HG02943 (cell line): ENCODE measurements around the gene GTPBP8.

Source experiments
- ATAC-seq: cut with Tn5 transposase; IDR thresholded peaks from one replicate; pipeline ENCODE4 v1.9.1; 2021; ENCODE audit warnings: mild to moderate bottlenecking, low read depth, moderate library complexity; ENCODE audit not compliant: unreplicated experiment

The GTPBP8 gene

DNA sequence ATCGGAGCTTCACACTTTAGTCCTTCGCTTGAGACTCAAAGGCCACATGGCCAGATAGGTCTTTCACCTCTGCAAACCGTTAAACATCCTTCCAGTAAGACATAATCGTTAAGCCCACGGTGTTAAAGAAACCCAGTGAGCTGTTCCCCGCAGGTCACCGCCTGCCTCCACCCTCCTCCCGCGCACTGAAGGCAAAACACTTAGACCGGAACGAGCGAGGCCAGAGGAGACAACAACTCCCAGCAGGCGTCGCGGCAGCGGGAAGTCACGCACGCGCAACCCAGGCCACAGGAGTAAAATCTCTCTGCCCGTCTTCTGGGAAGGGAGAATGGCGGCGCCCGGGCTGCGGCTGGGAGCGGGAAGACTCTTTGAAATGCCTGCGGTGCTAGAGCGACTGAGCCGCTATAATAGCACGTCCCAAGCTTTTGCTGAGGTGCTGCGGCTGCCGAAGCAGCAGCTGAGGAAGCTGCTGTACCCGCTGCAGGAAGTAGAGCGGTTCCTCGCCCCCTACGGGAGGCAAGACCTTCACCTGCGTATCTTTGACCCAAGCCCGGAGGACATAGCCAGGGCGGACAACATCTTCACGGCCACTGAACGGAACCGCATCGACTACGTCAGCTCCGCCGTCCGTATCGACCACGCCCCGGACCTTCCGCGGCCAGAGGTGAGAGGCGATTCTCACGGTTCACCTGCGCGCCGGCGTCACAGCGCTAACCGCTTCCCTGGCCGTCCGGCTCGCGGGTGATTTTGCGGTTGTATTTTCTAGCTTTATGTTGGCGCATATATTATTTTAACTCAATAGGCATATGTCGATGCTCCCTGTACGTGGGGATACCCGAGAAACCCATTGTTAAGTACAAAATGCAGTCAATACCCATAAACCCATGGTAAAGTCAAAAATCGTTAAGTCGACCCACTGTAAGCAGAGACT lies at the start of gene GTPBP8:
GTPBP8 (plus strand) TSS at position 313 of the 931 bp plus-strand sequence; CDS start at position 329, 16 bp downstream.
- peak; percentile 98 for ATAC-seq

DNA sequence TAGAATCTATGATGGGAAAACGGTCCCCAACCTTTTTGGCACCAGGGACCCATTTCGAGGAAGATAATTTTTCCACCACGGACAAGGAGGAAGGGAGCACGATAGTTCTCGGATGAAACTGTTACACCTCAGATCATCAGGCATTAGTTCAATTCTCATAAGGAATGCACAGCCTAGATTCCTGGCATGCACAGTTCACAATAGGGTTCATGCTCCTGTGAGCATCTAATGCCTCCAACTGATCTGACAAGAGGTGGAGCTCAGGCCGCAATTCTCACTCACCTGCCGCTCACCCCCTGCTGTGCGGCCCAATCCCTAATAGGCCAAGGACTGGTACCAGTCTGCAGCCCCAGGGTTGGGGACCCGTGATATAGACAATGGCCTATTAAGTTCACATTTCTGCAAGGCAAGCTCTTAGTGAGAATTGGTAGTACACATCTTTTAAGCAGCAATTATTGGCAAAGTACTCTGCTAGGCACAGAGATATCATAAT lies 42.4 kb upstream of the GTPBP8 start:
- no peak for ATAC-seq

- ATAC-seq, result no peak
Measured at GRCh38 chr3:112956351-112956750, 34.4 kb upstream of the GTPBP8 start.

DNA sequence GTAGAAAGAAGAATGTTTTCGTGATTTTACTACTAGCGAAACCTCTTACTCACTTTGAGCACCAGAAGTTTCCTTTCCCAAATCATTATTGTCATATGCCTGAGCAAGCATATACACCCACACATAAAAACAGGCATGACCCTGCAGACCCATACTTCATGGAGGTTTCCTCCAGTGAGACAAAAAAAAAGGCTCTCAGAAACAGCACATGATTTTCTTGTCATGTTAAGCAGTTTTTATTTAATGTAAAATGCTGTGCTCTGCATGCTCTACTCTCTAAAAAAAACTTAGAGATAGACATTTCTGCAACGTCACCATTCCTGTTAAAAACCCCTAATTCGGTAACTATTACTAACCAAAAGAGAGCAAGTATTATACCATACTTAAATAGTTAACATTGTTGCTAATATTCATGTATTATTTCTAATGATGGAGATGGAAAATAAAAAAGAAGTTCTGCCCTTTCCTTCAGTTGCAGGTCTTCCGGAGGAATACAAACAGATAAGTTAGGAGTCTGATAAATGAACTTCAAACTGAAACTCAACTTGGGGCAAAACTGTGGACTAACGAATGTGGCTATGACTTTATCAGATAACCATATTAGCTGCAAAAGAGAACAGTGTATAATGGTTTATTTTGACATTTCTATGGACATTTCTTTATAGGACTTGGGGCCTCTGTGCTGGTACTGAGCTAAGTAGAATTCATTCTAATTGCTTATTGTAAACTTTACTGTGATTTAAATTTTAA lies 31.8 kb upstream of the GTPBP8 start:
- no peak for ATAC-seq

GRCh38 chr3:112963683-112964082 lies 27.1 kb upstream of the GTPBP8 start:
- ATAC-seq, result no peak

DNA sequence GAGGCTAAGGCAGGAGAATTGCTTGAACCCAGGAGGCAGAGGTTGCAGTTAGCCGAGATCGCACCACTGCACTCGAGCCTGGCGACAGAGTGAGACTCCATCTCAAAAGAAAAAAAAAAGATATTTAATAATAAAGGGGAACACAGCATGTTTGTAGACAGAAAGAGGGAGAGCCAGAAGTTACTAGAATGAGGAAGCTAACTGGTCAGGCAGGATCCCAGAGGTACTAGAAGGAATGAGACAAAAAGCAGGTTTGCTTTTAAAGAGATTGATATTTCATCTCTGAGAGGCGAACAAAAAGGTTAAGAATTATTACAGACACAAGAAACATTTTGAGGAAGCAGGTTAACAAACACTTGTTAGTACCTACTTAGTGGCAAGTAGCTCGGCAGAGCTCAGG lies 25.1 kb upstream of the GTPBP8 start:
- ATAC-seq, result no peak

GRCh38 chr3:112966633-112967032 lies 24.2 kb upstream of the GTPBP8 start:
- ATAC-seq, result no peak

- no peak for ATAC-seq
Measured at GRCh38 chr3:112967425-112967824, 23.4 kb upstream of the GTPBP8 start.

- no peak for ATAC-seq
Measured at GRCh38 chr3:112967828-112968227, 23.0 kb upstream of the GTPBP8 start.

DNA sequence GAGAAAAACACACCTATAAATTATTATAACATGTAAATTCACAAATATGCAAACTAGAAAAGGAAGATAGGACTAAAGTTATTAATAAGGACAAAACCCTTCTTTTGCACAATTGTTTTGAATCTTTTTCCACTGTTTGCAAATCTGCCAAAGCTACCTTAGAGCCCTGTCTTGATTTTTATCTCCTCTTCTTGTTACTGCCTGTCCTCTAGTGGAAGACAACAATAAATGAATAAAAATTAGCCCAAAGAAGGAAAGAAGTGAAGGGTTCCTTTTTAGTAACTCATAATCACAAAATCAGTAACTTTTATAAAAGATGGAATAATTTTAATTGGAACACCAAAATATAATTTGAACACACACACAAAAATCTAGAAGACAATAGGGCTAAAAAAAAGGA lies 18.6 kb upstream of the GTPBP8 start:
- ATAC-seq, result no peak

DNA sequence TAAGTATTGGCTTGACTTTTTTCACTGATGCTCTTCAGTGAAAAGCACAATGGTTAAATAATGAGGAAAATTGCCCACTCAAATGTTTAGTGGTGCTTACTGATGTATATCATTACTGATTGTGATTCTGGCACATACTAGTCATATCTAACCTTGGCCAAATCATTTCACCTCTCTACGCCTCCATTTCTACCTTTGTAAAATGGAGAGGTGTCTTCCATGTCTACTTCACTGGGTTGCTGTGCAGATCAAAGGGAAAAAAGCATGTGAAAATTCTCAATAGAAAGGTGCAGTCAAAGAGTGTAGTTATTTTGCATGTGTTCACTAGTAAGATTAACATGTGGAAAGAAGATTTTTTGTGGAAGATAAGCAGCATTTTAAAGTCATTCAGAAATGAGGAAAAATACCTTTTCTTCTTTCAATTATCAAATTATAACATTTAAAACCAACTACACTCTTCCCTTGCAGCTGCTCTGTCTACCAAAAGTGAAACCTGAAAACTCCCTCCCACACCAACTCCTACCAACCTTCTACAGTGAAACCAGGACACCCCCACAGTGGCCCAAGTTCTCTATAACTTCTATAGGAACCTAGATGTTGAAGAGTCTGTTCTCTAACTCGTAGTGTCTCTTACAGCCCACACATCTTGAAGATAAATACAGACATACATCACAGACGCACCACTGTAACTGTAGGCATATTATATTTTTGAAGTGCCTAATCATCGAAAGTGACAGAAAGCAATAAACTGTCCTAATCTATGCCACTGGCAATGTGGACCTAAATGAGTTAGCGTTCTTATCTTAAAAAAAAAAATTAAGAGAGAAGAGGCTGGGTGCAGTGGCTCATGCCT lies 17.2 kb upstream of the GTPBP8 start:
- peak; percentile 84 for ATAC-seq

GRCh38 chr3:112974178-112974517 lies 16.6 kb upstream of the GTPBP8 start:
- peak; percentile 12 for ATAC-seq

DNA sequence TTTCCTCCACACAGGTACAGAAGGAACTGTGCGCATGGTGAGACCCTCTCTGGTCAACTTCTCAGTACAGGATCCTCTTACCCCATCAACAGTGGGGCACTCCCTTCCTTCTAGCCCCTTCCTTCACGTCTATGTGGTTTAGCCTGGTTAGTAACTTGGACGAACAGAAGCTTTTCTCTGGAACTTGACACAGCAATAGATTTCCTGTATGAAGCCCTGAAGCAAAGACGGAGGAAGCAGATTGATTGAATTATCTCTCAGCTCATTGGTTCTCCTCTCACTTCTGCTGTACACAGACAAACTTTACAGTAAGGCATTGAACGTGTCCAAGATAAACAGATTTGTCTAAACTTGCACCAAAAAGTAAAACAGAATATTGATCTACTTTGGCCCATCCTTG lies 15.9 kb upstream of the GTPBP8 start, which contains the start of gene CD200R1:
CD200R1 (minus strand) TSS at position 210 of the 400 bp plus-strand sequence. CDS start 246 bp downstream, outside the sequence.
- ATAC-seq, result no peak

GRCh38 chr3:112976001-112976400 lies 14.8 kb upstream of the GTPBP8 start:
- ATAC-seq, result no peak

DNA sequence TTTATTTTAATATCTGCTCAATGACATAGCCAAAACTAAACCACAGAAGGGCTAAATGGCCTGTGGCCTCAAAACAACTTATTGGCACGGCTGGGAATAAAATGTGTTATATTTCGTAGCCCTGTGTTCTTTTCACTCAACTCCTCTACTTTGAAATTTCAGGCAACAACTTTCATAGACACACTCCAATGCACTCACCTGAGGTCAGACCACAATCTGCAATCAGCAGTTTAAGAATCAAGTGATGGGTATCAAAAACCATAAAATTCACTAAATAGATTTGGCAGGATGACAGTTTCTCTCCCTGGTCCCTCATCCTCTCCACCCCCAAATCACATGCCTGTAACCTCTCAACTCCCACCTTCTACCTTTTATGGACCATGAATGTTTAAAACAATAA lies 13.8 kb upstream of the GTPBP8 start:
- ATAC-seq, result no peak

DNA sequence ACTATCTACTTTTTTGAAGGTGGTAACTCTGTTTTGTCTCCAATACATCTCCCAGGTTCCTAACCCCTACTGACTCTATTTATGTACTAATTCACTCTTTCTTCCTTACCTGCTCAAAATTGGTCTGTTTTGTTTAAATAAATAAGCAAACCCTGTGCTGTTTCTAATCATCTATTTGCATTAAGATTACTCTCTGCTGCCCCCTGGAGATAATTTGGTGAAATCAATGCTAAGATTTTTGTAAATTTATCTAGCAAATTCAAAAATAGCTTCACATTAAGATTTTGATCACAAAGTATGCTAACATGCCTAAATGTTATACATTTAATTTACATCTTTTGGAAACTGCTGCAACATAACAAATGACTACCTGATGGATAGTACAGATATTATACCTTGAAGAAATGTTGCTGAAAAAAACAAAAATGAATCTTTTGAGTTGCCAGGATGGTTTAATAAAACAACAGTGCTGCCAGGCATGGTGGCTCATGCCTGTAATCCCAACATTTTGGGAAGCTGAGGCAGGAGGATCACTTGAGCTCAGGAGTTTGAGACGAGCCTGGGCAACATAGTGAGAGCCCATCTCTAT lies 11.4 kb upstream of the GTPBP8 start:
- ATAC-seq, result no peak

DNA sequence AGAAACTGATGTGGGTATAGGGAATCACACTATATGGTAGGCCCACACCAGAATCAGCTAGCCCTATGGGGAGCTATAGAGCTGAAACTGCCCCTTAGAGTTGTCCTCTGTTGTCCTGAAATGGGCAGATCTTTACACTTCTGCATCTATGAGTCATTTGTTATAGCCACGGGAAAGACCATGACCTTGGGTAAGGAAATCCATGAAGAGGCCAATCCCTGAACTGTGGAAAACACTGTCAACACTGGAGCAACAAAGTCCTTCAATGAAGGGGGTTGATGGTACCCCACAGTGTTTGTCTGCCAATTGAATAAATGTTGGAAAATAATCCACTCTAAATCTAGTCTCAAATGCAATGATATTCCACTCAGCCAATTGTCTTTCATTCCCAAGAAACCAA lies 10.7 kb upstream of the GTPBP8 start:
- no peak for ATAC-seq

- no peak for ATAC-seq
Measured at GRCh38 chr3:112982710-112983109, 8.1 kb upstream of the GTPBP8 start.

- ATAC-seq, result no peak
Measured at GRCh38 chr3:112984485-112984884, 6.3 kb upstream of the GTPBP8 start.

DNA sequence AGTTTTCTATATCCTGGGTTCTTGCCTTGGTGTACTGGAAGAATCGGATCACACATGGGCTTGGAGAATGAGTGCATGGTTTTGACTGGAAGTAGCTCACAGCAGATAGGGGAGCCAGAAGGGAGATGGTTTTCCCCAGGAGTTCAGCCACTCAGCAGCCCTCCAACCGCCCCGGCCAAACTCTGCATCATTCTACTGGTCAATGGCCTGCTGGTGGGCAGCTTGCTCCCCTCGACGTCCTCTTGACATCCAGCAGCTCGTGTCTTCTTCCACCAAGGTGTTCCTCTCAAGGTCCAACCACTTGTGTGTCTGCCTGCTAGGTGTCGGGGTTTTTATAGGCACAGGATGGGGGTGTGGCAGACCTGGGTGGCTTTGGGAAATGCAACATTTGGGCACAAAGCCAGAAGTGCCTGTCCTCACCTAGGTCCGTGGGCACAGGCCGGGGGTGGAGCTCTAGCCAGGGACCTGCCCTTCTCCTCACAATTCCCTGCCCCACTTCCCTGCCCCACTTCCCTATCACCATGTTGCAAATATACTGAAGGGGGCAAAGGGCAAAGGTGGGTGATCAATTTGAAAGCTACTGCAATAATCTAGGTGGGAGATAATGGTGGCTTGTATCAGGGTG lies 3.0 kb upstream of the GTPBP8 start:
- no peak for ATAC-seq
